ENCODE results near the gene MYL7.
"Not testable (repeated sequence)": the region's sequence is repeated elsewhere in the genome, so short reads cannot be mapped to it uniquely, and the experiment has no call there.

Gene MYL7

DNA sequence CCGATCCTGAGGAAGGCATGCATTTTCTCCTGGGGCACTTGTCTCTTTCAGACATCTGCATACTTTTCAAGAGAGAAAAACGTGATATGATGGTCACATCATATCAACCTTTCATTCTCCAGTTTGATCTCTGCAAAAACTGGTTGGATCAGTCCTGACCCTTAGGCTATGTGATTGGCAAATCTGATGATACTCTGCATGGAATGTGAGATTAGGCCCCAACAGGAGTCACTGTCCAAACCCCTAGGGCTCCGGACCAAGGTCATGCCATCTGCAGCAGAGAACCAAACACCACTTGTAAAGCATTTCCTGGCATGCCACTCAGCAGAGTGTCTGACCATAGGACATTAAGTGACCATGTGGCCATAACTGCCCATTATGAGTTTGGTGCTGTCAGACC is 39.5 kb upstream of the MYL7 start:
- TF ChIP-seq, protein P1, sequence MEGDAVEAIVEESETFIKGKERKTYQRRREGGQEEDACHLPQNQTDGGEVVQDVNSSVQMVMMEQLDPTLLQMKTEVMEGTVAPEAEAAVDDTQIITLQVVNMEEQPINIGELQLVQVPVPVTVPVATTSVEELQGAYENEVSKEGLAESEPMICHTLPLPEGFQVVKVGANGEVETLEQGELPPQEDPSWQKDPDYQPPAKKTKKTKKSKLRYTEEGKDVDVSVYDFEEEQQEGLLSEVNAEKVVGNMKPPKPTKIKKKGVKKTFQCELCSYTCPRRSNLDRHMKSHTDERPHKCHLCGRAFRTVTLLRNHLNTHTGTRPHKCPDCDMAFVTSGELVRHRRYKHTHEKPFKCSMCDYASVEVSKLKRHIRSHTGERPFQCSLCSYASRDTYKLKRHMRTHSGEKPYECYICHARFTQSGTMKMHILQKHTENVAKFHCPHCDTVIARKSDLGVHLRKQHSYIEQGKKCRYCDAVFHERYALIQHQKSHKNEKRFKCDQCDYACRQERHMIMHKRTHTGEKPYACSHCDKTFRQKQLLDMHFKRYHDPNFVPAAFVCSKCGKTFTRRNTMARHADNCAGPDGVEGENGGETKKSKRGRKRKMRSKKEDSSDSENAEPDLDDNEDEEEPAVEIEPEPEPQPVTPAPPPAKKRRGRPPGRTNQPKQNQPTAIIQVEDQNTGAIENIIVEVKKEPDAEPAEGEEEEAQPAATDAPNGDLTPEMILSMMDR (IDR thresholded peaks at IDR 0.05; ENCODE audit: low read depth, low read length, missing control alignments) = no peak
- H3K4me3 ChIP-seq (replicated peaks; ENCODE audit: low read depth, low read length) = no peak overlapping the region
- no peak for DNase-seq (ENCODE audit: extremely low read depth, low read depth)

DNA sequence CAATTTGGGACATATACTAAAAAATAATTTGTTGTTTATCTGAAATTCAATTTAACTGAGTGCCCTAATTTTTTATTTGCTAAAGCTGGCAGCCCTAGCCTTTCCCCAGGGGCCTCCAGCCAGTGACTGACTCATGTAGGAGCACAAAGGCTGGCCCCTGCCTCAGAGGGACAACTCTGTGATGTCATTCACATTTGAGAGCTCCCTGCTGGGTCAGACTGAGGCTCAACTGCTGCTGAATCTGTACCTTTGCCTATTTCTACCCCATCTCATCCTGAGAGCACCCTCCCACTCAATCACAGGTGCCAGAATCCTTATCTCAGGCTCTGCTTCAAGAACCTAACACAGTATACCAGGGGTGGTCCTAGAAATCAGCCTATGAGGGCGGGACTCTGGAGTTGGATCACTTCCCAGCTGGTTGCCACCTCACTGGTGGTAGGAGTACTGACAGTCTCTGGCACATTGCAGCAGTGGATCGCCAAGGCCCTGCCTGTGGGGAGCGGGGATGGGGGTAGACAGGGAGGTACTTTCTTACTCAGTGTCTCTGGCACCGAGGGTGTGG is 36.5 kb upstream of the MYL7 start:
- no peak overlapping the region for H3K4me3 ChIP-seq (replicated peaks; ENCODE audit: low read depth, low read length)
- no peak for DNase-seq (ENCODE audit: extremely low read depth, low read depth)
- TF ChIP-seq, protein P1 (IDR thresholded peaks at IDR 0.05; ENCODE audit: low read depth, low read length, missing control alignments) = no peak

DNA sequence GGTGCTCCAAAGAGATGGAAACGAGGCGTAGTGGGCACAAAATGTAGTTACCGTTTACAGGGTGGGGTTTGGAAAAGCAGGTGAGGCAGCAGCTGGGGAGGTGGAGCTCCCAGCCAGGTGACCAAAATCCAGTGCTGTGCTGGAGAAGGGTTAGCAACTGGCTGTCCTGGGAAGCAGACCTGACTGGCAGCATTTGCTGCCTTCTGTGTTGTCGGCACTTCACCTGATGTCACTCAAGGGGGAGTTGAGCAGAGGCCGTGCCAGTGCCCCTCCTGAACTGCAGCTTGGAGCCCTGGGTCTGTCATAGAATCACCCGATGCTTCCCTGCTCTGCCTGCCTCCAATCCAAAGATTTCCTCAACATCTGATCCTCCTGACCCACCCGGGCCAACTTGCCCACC is 35.4 kb upstream of the MYL7 start:
- H3K4me3 ChIP-seq (replicated peaks; ENCODE audit: low read depth, low read length) = no peak overlapping the region
- TF ChIP-seq, protein P1 (IDR thresholded peaks at IDR 0.05; ENCODE audit: low read depth, low read length, missing control alignments) = no peak
- DNase-seq (ENCODE audit: extremely low read depth, low read depth) = no peak

DNA sequence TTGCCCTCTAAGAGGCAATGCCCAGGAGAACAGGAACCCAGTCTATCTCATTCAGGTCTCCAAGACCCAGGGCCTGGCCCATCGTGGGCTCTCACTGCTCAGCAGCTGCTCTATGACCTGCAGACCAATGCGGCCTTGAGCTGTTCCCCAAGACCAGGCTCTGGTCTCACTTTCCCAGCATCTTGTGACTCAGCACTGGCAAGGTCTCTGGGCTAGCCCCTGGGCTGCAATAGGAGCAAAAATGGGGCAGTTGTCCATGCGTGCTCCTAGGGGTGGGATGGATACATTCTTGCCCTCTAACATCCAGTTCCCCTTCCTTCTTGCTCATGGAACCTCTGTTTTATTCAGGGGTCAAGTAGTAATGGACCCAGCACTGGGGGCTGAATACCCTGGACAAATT is 34.6 kb upstream of the MYL7 start:
- DNase-seq (ENCODE audit: extremely low read depth, low read depth) = no peak
- no peak overlapping the region for H3K4me3 ChIP-seq (replicated peaks; ENCODE audit: low read depth, low read length)
- TF ChIP-seq, protein P1 (IDR thresholded peaks at IDR 0.05; ENCODE audit: low read depth, low read length, missing control alignments) = no peak

DNA sequence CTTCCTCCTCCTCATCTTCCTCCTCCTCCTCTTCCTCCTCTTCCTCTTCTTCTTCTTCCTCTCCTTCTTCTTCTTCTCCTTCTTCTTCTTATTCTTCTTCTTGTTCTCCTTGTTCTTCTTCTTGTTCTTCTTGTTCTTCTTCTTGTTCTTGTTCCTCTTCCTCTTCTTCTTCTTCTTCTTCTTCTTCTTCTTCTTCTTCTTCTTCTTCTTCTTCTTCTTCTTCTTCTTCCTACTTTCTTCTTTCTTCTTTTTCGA is 33.5 kb upstream of the MYL7 start:
- DNase-seq (ENCODE audit: extremely low read depth, low read depth) = not testable (repeated sequence)

DNA sequence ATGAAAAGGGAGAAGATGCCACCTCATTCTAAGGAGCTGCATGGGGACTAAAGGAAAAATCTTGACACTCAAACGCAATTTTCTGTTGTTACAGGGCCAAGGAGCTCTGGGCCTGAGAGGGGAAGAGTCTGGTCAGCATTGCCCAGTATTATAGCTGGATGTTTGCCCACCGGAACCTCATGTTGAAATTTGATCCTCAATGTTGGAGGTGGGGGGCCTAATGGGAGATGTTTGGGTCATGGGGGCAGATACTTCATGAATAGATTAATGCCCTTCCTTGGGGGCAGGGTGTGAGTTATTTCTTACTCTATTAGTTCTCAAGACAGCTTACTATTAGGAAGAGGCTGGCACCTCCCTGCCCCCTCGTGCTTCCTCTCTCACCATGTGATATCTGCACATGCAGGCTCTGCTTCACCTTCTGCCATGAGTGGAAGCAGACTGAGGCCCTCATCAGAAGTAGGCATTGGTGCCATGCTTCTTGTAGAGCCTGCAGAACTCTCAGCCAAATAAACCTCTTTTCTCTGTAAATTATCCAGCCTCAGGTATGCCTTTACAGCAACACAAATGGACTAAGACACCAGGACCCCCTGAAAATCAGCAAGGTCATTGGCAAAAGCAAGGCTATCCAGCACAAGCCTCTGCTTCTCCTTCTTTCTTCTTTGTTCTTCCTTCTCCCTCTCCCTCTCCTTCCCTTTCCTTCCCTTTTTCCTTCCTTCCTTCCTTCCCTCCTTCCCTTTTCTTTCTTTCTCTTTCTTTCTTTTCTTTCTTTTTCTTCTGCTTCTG is 33.0 kb upstream of the MYL7 start:
- no peak overlapping the region for H3K4me3 ChIP-seq (replicated peaks; ENCODE audit: low read depth, low read length)
- TF ChIP-seq, protein P1 (IDR thresholded peaks at IDR 0.05; ENCODE audit: low read depth, low read length, missing control alignments) = no peak

More for the DNA sequence above, 33.5 kb upstream of the MYL7 start:
- H3K4me3 ChIP-seq (replicated peaks; ENCODE audit: low read depth, low read length) = not testable (repeated sequence)

DNA sequence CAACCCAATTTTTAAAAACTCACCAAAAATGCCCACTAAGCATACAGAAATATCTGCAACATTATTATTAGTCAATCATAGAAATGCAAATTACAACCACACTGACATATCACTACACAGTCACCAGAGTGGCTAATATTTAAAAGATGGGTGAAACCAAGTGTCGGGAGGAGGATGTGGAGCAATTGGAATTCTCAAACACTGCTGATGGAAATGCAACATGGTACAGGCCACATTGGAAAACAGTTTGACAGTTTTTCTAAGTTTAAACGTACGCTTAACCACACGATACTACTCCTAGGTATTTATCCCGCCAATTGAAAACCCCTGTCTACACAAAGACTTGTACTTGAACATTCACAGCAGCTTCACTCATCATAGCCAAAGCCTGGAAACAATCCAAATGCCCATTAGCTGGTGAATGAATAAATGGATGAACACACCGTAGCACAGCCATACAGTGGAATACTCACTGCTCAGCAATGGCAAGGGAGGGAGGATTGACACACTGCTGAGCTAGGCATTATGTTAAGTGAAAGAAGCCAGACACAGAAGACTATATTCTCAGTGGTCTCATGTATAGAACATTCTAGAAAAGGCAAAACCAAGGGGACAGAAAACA is 31.8 kb upstream of the MYL7 start:
- H3K4me3 ChIP-seq (replicated peaks; ENCODE audit: low read depth, low read length) = no peak overlapping the region
- DNase-seq (ENCODE audit: extremely low read depth, low read depth) = no peak
- TF ChIP-seq, protein P1 (IDR thresholded peaks at IDR 0.05; ENCODE audit: low read depth, low read length, missing control alignments) = no peak

More for the DNA sequence above, 33.0 kb upstream of the MYL7 start:
- DNase-seq (ENCODE audit: extremely low read depth, low read depth) = no peak
